DOHH2 (cell line): ENCODE measurements around the gene HS3ST4.

ENCODE experiments used
- H3F3A ChIP-seq: fragments of 200-600 bp; sonication (generic), shearing (Covaris generic); 2 replicates; pipeline ENCODE4 v1.6.0; 2016; ENCODE audit warnings: antibody characterized with exemption, mild to moderate bottlenecking; ENCODE audit not compliant: control insufficient read depth, insufficient read depth
- H3K27ac ChIP-seq: fragments of 200-600 bp; sonication (generic); 2 replicates; pipeline ENCODE4 v1.5.1; 2014; ENCODE audit warnings: low read depth, mild to moderate bottlenecking, low read length, moderate library complexity
- H3K27me3 ChIP-seq: fragments of 200-600 bp; sonication (generic); 2 replicates; pipeline ENCODE4 v1.6.1; 2014; ENCODE audit warnings: mild to moderate bottlenecking, low read length, mixed read lengths; ENCODE audit not compliant: control insufficient read depth
- H3K36me3 ChIP-seq: fragments of 200-600 bp; sonication (generic); 2 replicates; pipeline ENCODE4 v1.6.1; 2014; ENCODE audit warnings: mild to moderate bottlenecking, low read length, moderate library complexity, mixed read lengths; ENCODE audit not compliant: control insufficient read depth
- H3K4me1 ChIP-seq: fragments of 200-600 bp; sonication (generic); 2 replicates; pipeline ENCODE4 v1.6.1; 2014; ENCODE audit warnings: mild to moderate bottlenecking, low read length, mixed read lengths; ENCODE audit not compliant: control insufficient read depth
- H3K4me2 ChIP-seq: fragments of 200-600 bp; sonication (generic); 2 replicates; pipeline ENCODE4 v1.6.0; 2014; ENCODE audit warnings: mild to moderate bottlenecking, low read length, moderate library complexity
- H3K4me3 ChIP-seq: fragments of 200-600 bp; sonication (generic); 2 replicates; pipeline ENCODE4 v1.5.1; 2014; ENCODE audit warnings: mild to moderate bottlenecking, low read length, mixed read lengths
- H3K79me2 ChIP-seq: fragments of 200-600 bp; sonication (generic); 2 replicates; pipeline ENCODE4 v1.6.1; 2014; ENCODE audit warnings: mild to moderate bottlenecking, low read length, mixed read lengths; ENCODE audit not compliant: control insufficient read depth
- H3K9me2 ChIP-seq: fragments of 200-600 bp; sonication (generic); replicated peaks from 2 replicates; pipeline ENCODE4 v1.6.1; 2014; ENCODE audit warnings: mild to moderate bottlenecking, low read length, mixed read lengths; ENCODE audit not compliant: control insufficient read depth
- H3K9me3 ChIP-seq: fragments of 200-600 bp; sonication (generic); 2 replicates; pipeline ENCODE4 v1.6.1; 2014; ENCODE audit warnings: antibody characterized with exemption, low read length, mixed read lengths; ENCODE audit not compliant: control insufficient read depth, insufficient read depth
- H4K20me1 ChIP-seq: fragments of 200-600 bp; sonication (generic); 2 replicates; pipeline ENCODE4 v1.6.0; 2014; ENCODE audit warnings: low read depth, mild to moderate bottlenecking, antibody characterized with exemption, low read length, moderate library complexity; ENCODE audit not compliant: control insufficient read depth, insufficient read depth
- CTCF ChIP-seq: fragments of 200-600 bp; sonication (generic); IDR thresholded peaks from one replicate; pipeline ENCODE4 v1.5.1; 2014; ENCODE audit warnings: antibody characterized with exemption, mild to moderate bottlenecking, low read depth, low read length; ENCODE audit not compliant: poor library complexity, severe bottlenecking
- EZH2phosphoT487 ChIP-seq: fragments of 200-600 bp; sonication (generic); IDR thresholded peaks from 2 replicates; pipeline ENCODE4 v1.6.1; 2017; ENCODE audit warnings: borderline replicate concordance, mild to moderate bottlenecking, antibody characterized with exemption, low read length, moderate library complexity, mixed read lengths

The HS3ST4 gene

GRCh38 chr16:25951999-25952398 is 260.2 kb downstream of the HS3ST4 start:
- H3F3A ChIP-seq: no peaks in the 10 kb centered on the region
- no peaks in the 10 kb centered on the region for H3K4me1 ChIP-seq
- H4K20me1 ChIP-seq: no peaks in the 10 kb centered on the region
- no peaks in the 10 kb centered on the region for H3K9me3 ChIP-seq
- H3K4me3 ChIP-seq: no peak overlapping the region
- no peaks in the 10 kb centered on the region for H3K27me3 ChIP-seq
- H3K27ac ChIP-seq: no peak overlapping the region
- H3K79me2 ChIP-seq: no peaks in the 10 kb centered on the region
- no peaks in the 10 kb centered on the region for H3K36me3 ChIP-seq
- TF ChIP-seq CTCF (no peak), EZH2phosphoT487 (no peak)
- H3K9me2 ChIP-seq: no peaks in the 10 kb centered on the region
- no peak overlapping the region for H3K4me2 ChIP-seq

GRCh38 chr16:25952983-25953382 is 261.2 kb downstream of the HS3ST4 start:
- no peak overlapping the region for H3K27ac ChIP-seq
- no peaks in the 10 kb centered on the region for H3F3A ChIP-seq
- TF ChIP-seq CTCF: no peak
- TF ChIP-seq EZH2phosphoT487: no peak
- no peaks in the 10 kb centered on the region for H3K27me3 ChIP-seq
- H3K4me3 ChIP-seq: no peak overlapping the region
- no peaks in the 10 kb centered on the region for H3K79me2 ChIP-seq
- no peaks in the 10 kb centered on the region for H3K4me1 ChIP-seq
- H3K9me3 ChIP-seq: no peaks in the 10 kb centered on the region
- no peaks in the 10 kb centered on the region for H3K36me3 ChIP-seq
- no peaks in the 10 kb centered on the region for H3K9me2 ChIP-seq
- no peaks in the 10 kb centered on the region for H4K20me1 ChIP-seq
- no peak overlapping the region for H3K4me2 ChIP-seq

GRCh38 chr16:25957707-25958106 is 265.9 kb downstream of the HS3ST4 start:
- TF ChIP-seq CTCF (no peak), EZH2phosphoT487 (no peak)

GRCh38 chr16:25959221-25959620 is 267.5 kb downstream of the HS3ST4 start:
- no peaks in the 10 kb centered on the region for H3K9me2 ChIP-seq
- H4K20me1 ChIP-seq: no peaks in the 10 kb centered on the region
- H3K27me3 ChIP-seq: no peaks in the 10 kb centered on the region
- no peaks in the 10 kb centered on the region for H3K79me2 ChIP-seq
- H3K4me2 ChIP-seq: no peak overlapping the region
- H3K4me1 ChIP-seq: no peaks in the 10 kb centered on the region
- no peaks in the 10 kb centered on the region for H3K36me3 ChIP-seq
- no peak for TF ChIP-seq CTCF
- TF ChIP-seq EZH2phosphoT487: no peak
- H3K4me3 ChIP-seq: no peak overlapping the region
- no peaks in the 10 kb centered on the region for H3F3A ChIP-seq
- no peaks in the 10 kb centered on the region for H3K9me3 ChIP-seq
- no peak overlapping the region for H3K27ac ChIP-seq

More at GRCh38 chr16:25957707-25958106, 265.9 kb downstream of the HS3ST4 start:
- H3K4me1 ChIP-seq: no peaks in the 10 kb centered on the region
- no peaks in the 10 kb centered on the region for H4K20me1 ChIP-seq
- no peaks in the 10 kb centered on the region for H3K36me3 ChIP-seq
- H3F3A ChIP-seq: no peaks in the 10 kb centered on the region
- H3K27me3 ChIP-seq: no peaks in the 10 kb centered on the region
- no peak overlapping the region for H3K4me3 ChIP-seq
- H3K79me2 ChIP-seq: no peaks in the 10 kb centered on the region
- H3K4me2 ChIP-seq: no peak overlapping the region
- H3K27ac ChIP-seq: no peak overlapping the region
- no peaks in the 10 kb centered on the region for H3K9me2 ChIP-seq
- no peaks in the 10 kb centered on the region for H3K9me3 ChIP-seq
